Measurements from ENCODE around the gene SIGMAR1. TPM values are rescaled to one million over a fixed set of nuclear protein-coding genes. Genes with fewer than 3 reads are reported as not detected.

Gene SIGMAR1
- 61.1 TPM for polyA plus RNA-seq (2013, experiment 1 of 2)
- 60.8 TPM for polyA plus RNA-seq (2013, experiment 2 of 2)

- peak within 1 kb of the TSS; percentile 98 for H3K9ac ChIP-seq (ENCODE audit: low read length)
- WGBS (ENCODE audit: extremely low coverage, insufficient coverage, low lambda C conversion rate): no CpG with 5 or more reads among the region's 74 CpGs
- peak within 1 kb of the TSS; percentile 98 for H3K56ac ChIP-seq (ENCODE audit: low read length)
- peak within 1 kb of the TSS; percentile 44 for H3K4ac ChIP-seq (ENCODE audit: low read depth, low read length)
- H3K27me3 ChIP-seq (ENCODE audit: insufficient read depth, low read length, poor library complexity): no peaks in the 10 kb centered on the region
- peak within 1 kb of the TSS; percentile 32 for H2BK5ac ChIP-seq (ENCODE audit: low read length)
- no peak within 1 kb of the TSS for H2AK5ac ChIP-seq (ENCODE audit: low read length)
- H3K79me1 ChIP-seq (ENCODE audit: low read length): peaks cover 4% of the 10 kb centered on the region
- H2BK15ac ChIP-seq (replicated peaks; ENCODE audit: low read depth): no peak within 1 kb of the TSS
- peak; percentile 96 for DNase-seq
- peaks cover 4% of the 10 kb centered on the region for H3K4me1 ChIP-seq (ENCODE audit: control insufficient read depth, low read depth, low read length)
- H3K4me3 ChIP-seq (ENCODE audit: low read length): peak within 1 kb of the TSS; percentile 87
- no peak within 1 kb of the TSS for H2BK120ac ChIP-seq (ENCODE audit: low read depth, low read length)
- no peak within 1 kb of the TSS for H4K5ac ChIP-seq (ENCODE audit: low read length)
- peaks cover 2% of the 10 kb centered on the region for H3K79me2 ChIP-seq (ENCODE audit: control insufficient read depth, insufficient read depth, low read length)
- H3K4me2 ChIP-seq (ENCODE audit: low read length): peak within 1 kb of the TSS; percentile 92
- H3K18ac ChIP-seq (ENCODE audit: low read length): peak within 1 kb of the TSS; percentile 34
- no peak within 1 kb of the TSS for H4K8ac ChIP-seq (ENCODE audit: low read depth, low read length)
- peaks cover 4% of the 10 kb centered on the region for H3K36me3 ChIP-seq (ENCODE audit: control insufficient read depth, insufficient read depth, low read length)
- peak within 1 kb of the TSS; percentile 90 for H3K23ac ChIP-seq (ENCODE audit: low read length)
- H3K27ac ChIP-seq (ENCODE audit: low read depth, low read length): peak within 1 kb of the TSS; percentile 1
Observed at GRCh38 chr9:34637356-34638137, at the start of gene SIGMAR1. TSS of gene SIGMAR1 (minus strand) at chr9:34637787. CDS start at chr9:34637697, 90 bp downstream.

DNA sequence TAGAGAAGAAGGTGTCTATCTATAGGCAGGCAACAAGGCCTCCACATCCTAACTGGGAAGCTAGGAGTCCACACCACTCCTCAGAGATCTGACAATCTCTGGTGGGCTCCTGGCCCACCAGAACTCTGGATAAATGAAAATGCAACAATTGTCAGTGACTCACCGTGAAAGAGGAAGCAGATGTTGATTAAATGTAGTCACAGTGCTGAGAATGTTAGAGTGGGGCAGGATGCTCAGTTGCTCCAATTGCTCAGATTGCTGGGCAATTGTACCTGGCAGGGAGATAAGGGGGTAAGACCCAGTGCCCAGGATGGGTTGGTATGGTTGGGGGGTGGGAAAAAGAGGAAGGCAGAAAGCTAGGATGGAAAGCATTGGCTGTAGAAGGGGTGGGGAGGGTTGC is 49.1 kb upstream of the SIGMAR1 start:
- Histone ChIP-seq H2BK120ac (ENCODE audit: low read depth, low read length) (no peak overlapping the region), H3K36me3 (ENCODE audit: control insufficient read depth, insufficient read depth, low read length) (no peaks in the 10 kb centered on the region), H3K27ac (ENCODE audit: low read depth, low read length) (no peak overlapping the region), H3K56ac (ENCODE audit: low read length) (no peak overlapping the region), H3K27me3 (ENCODE audit: insufficient read depth, low read length, poor library complexity) (no peaks in the 10 kb centered on the region), H4K8ac (ENCODE audit: low read depth, low read length) (no peak overlapping the region), H3K79me2 (ENCODE audit: control insufficient read depth, insufficient read depth, low read length) (no peaks in the 10 kb centered on the region), H2BK15ac (replicated peaks; ENCODE audit: low read depth) (no peak overlapping the region), H3K4me2 (ENCODE audit: low read length) (no peak overlapping the region), H3K23ac (ENCODE audit: low read length) (no peak overlapping the region), H3K4me3 (ENCODE audit: low read length) (no peak overlapping the region), H2BK5ac (ENCODE audit: low read length) (no peak overlapping the region), H3K9ac (ENCODE audit: low read length) (no peak overlapping the region), H3K4ac (ENCODE audit: low read depth, low read length) (no peak overlapping the region), H3K79me1 (ENCODE audit: low read length) (no peaks in the 10 kb centered on the region), H2AK5ac (ENCODE audit: low read length) (no peak overlapping the region), H3K4me1 (ENCODE audit: control insufficient read depth, low read depth, low read length) (no peaks in the 10 kb centered on the region), H4K5ac (ENCODE audit: low read length) (no peak overlapping the region), H3K18ac (ENCODE audit: low read length) (no peak overlapping the region)
- DNase-seq: no peak
- WGBS (ENCODE audit: extremely low coverage, insufficient coverage, low lambda C conversion rate): no CpG with 5 or more reads among the region's 1 CpG

GRCh38 chr9:34686231-34686630 is 48.6 kb upstream of the SIGMAR1 start:
- H3K4ac ChIP-seq (ENCODE audit: low read depth, low read length): no peak overlapping the region
- no peak overlapping the region for H3K56ac ChIP-seq (ENCODE audit: low read length)
- H3K27me3 ChIP-seq (ENCODE audit: insufficient read depth, low read length, poor library complexity): no peaks in the 10 kb centered on the region
- DNase-seq: no peak
- H3K18ac ChIP-seq (ENCODE audit: low read length): no peak overlapping the region
- no peak overlapping the region for H2BK120ac ChIP-seq (ENCODE audit: low read depth, low read length)
- no peaks in the 10 kb centered on the region for H3K79me2 ChIP-seq (ENCODE audit: control insufficient read depth, insufficient read depth, low read length)
- H3K4me2 ChIP-seq (ENCODE audit: low read length): no peak overlapping the region
- no peak overlapping the region for H2AK5ac ChIP-seq (ENCODE audit: low read length)
- no peak overlapping the region for H2BK5ac ChIP-seq (ENCODE audit: low read length)
- no peaks in the 10 kb centered on the region for H3K79me1 ChIP-seq (ENCODE audit: low read length)
- no CpG with 5 or more reads among the region's 5 CpGs for WGBS (ENCODE audit: extremely low coverage, insufficient coverage, low lambda C conversion rate)
- H2BK15ac ChIP-seq (replicated peaks; ENCODE audit: low read depth): no peak overlapping the region
- no peak overlapping the region for H3K9ac ChIP-seq (ENCODE audit: low read length)
- H3K4me1 ChIP-seq (ENCODE audit: control insufficient read depth, low read depth, low read length): no peaks in the 10 kb centered on the region
- no peak overlapping the region for H3K4me3 ChIP-seq (ENCODE audit: low read length)
- no peak overlapping the region for H4K5ac ChIP-seq (ENCODE audit: low read length)
- H3K36me3 ChIP-seq (ENCODE audit: control insufficient read depth, insufficient read depth, low read length): no peaks in the 10 kb centered on the region
- no peak overlapping the region for H3K27ac ChIP-seq (ENCODE audit: low read depth, low read length)
- H3K23ac ChIP-seq (ENCODE audit: low read length): no peak overlapping the region
- no peak overlapping the region for H4K8ac ChIP-seq (ENCODE audit: low read depth, low read length)

DNA sequence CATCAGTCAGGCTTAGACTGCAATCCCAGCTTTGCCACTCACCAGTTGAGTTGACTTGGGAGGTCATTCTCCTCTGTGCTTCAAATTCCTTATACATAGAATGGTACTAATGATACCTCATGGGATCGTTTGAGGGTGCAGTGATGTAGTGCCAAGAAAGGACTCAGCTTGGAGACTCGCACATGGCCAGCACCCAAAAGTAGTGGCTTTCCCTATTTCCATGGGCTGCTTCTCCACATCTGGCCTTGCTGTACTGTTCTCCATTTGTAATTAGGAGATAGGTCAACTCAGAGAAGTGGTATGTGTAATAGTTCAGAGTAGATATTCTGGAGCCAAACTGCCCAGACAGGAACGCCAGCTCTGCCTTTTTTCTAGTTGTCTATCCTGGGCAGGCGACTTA is 48.0 kb upstream of the SIGMAR1 start:
- H3K36me3 ChIP-seq (ENCODE audit: control insufficient read depth, insufficient read depth, low read length): no peaks in the 10 kb centered on the region
- H4K8ac ChIP-seq (ENCODE audit: low read depth, low read length): no peak overlapping the region
- H2AK5ac ChIP-seq (ENCODE audit: low read length): no peak overlapping the region
- no peak overlapping the region for H3K4me2 ChIP-seq (ENCODE audit: low read length)
- H3K79me1 ChIP-seq (ENCODE audit: low read length): no peaks in the 10 kb centered on the region
- H3K4me1 ChIP-seq (ENCODE audit: control insufficient read depth, low read depth, low read length): no peaks in the 10 kb centered on the region
- no peak overlapping the region for H2BK5ac ChIP-seq (ENCODE audit: low read length)
- no peak for DNase-seq
- no peak overlapping the region for H3K9ac ChIP-seq (ENCODE audit: low read length)
- no peaks in the 10 kb centered on the region for H3K27me3 ChIP-seq (ENCODE audit: insufficient read depth, low read length, poor library complexity)
- H3K27ac ChIP-seq (ENCODE audit: low read depth, low read length): no peak overlapping the region
- no peak overlapping the region for H3K18ac ChIP-seq (ENCODE audit: low read length)
- no peak overlapping the region for H2BK15ac ChIP-seq (replicated peaks; ENCODE audit: low read depth)
- no peak overlapping the region for H4K5ac ChIP-seq (ENCODE audit: low read length)
- no CpG with 5 or more reads among the region's 4 CpGs for WGBS (ENCODE audit: extremely low coverage, insufficient coverage, low lambda C conversion rate)
- no peak overlapping the region for H3K4me3 ChIP-seq (ENCODE audit: low read length)
- H3K4ac ChIP-seq (ENCODE audit: low read depth, low read length): no peak overlapping the region
- H3K79me2 ChIP-seq (ENCODE audit: control insufficient read depth, insufficient read depth, low read length): no peaks in the 10 kb centered on the region
- no peak overlapping the region for H3K23ac ChIP-seq (ENCODE audit: low read length)
- no peak overlapping the region for H3K56ac ChIP-seq (ENCODE audit: low read length)
- no peak overlapping the region for H2BK120ac ChIP-seq (ENCODE audit: low read depth, low read length)

DNA sequence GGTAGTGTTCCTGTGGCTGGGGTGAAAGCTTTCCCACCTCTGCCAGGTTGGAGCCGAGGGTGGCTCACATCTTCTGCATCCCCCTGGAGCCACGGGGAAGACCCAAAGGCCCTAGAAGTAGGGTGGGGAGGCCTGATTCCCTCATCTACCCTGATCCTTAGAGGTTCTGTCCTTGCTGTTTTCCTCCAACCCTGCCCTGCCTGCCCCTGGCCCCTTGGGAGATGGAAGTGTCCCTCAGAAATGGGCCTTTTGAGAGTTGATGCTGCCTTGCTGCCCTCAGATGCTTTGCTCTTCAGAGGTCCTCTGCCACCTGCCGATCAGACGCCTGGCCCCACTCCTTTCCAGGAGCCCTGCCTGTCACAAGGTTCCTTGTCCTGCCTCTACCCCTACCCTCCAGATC is 47.2 kb upstream of the SIGMAR1 start:
- H3K4me3 ChIP-seq (ENCODE audit: low read length): no peak overlapping the region
- WGBS (ENCODE audit: extremely low coverage, insufficient coverage, low lambda C conversion rate): no CpG with 5 or more reads among the region's 4 CpGs

More for the DNA sequence above, 47.2 kb upstream of the SIGMAR1 start:
- Histone ChIP-seq H3K4me2 (ENCODE audit: low read length) (no peak overlapping the region), H3K23ac (ENCODE audit: low read length) (no peak overlapping the region), H3K27me3 (ENCODE audit: insufficient read depth, low read length, poor library complexity) (no peaks in the 10 kb centered on the region), H3K79me1 (ENCODE audit: low read length) (no peaks in the 10 kb centered on the region), H3K9ac (ENCODE audit: low read length) (no peak overlapping the region), H3K36me3 (ENCODE audit: control insufficient read depth, insufficient read depth, low read length) (no peaks in the 10 kb centered on the region), H3K4me1 (ENCODE audit: control insufficient read depth, low read depth, low read length) (no peaks in the 10 kb centered on the region), H3K18ac (ENCODE audit: low read length) (no peak overlapping the region), H2AK5ac (ENCODE audit: low read length) (no peak overlapping the region), H3K79me2 (ENCODE audit: control insufficient read depth, insufficient read depth, low read length) (no peaks in the 10 kb centered on the region), H4K8ac (ENCODE audit: low read depth, low read length) (no peak overlapping the region), H3K27ac (ENCODE audit: low read depth, low read length) (no peak overlapping the region), H2BK120ac (ENCODE audit: low read depth, low read length) (no peak overlapping the region), H3K56ac (ENCODE audit: low read length) (no peak overlapping the region), H2BK15ac (replicated peaks; ENCODE audit: low read depth) (no peak overlapping the region), H4K5ac (ENCODE audit: low read length) (no peak overlapping the region), H2BK5ac (ENCODE audit: low read length) (no peak overlapping the region), H3K4ac (ENCODE audit: low read depth, low read length) (no peak overlapping the region)
- DNase-seq: no peak
